PC-9 (cell line): ENCODE data around the gene SLC27A2.

ENCODE experiments used
- CTCF ChIP-seq: fragments of 200-600 bp; sonication (generic); conservative IDR thresholded peaks from 2 replicates; pipeline ENCODE4 v1.6.1; 2017; ENCODE audit warnings: mixed run types, antibody characterized with exemption, mild to moderate bottlenecking, moderate library complexity
- EZH2 ChIP-seq: fragments of 200-600 bp; sonication (generic); IDR thresholded peaks from 2 replicates; pipeline ENCODE4 v1.8.0; 2017; ENCODE audit warnings: antibody characterized with exemption, low read depth

GRCh38 chr15:50189633-50190032 is 7.6 kb downstream of the SLC27A2 start:
- no peak for TF ChIP-seq CTCF
- no peak for TF ChIP-seq EZH2
